IMR-90 (cell line): ENCODE data around the gene HLA-DQB1. TPM values are rescaled to one million over a fixed set of nuclear protein-coding genes. Genes with fewer than 3 reads are reported as not detected.

Source experiments
- ATAC-seq: fragments of 200-7000 bp; cut with Tn5 transposase; 2 replicates; pipeline ENCODE4 v1.9.1; 2020; ENCODE audit warnings: low read depth, mild to moderate bottlenecking, moderate library complexity
- BruUV-seq: library from RNA; stranded (reverse); fragments of 400-500 nt; replicated peaks from 2 replicates; lab custom pipeline; 2021; lab: Mats Ljungman, UMichigan
- CTCF ChIA-PET: fragments of 300-600 bp; formaldehyde crosslinking; extraction: SDS; loops from one replicate; lab custom pipeline; 2021; ENCODE audit warnings: antibody characterized with exemption; lab: Yijun Ruan, JAX
- POLR2A ChIA-PET: fragments of 300-600 bp; sonication (Branson Sonifier 250); formaldehyde crosslinking; loops from one replicate; lab custom pipeline; 2022; ENCODE audit warnings: antibody characterized with exemption; ENCODE audit not compliant: unreplicated experiment; lab: Charles Lee
- DNase-seq: peaks from one replicate; pipeline ENCODE4 v3.0.0; 2013
- H2AFZ ChIP-seq: replicated peaks from 2 replicates; pipeline ENCODE3; 2013; ENCODE audit warnings: low read length, mild to moderate bottlenecking; ENCODE audit not compliant: poor library complexity
- H2AK5ac ChIP-seq: 2 replicates; pipeline ENCODE4 v1.6.1; 2013; ENCODE audit warnings: low read depth, low read length, inconsistent platforms
- H2AK9ac ChIP-seq: replicated peaks from 2 replicates; pipeline ENCODE3; 2013; ENCODE audit warnings: mild to moderate bottlenecking, low read depth, low read length, moderate library complexity; ENCODE audit not compliant: poor library complexity
- H2BK120ac ChIP-seq: 2 replicates; pipeline ENCODE4 v1.6.1; 2013; ENCODE audit warnings: low read depth, low read length, inconsistent platforms
- H2BK15ac ChIP-seq: 3 replicates; pipeline ENCODE4 v1.6.1; 2013; ENCODE audit warnings: low read depth, low read length, inconsistent platforms
- H2BK20ac ChIP-seq: 2 replicates; pipeline ENCODE4 v1.6.1; 2013; ENCODE audit warnings: low read depth, mild to moderate bottlenecking, inconsistent platforms, low read length, moderate library complexity
- H2BK5ac ChIP-seq: 2 replicates; pipeline ENCODE4 v1.6.1; 2013; ENCODE audit warnings: mild to moderate bottlenecking, low read depth, low read length, inconsistent platforms; ENCODE audit not compliant: poor library complexity, severe bottlenecking
- H3K14ac ChIP-seq: replicated peaks from 2 replicates; pipeline ENCODE4 v1.6.1; 2013; ENCODE audit warnings: low read depth, low read length, inconsistent platforms
- H3K18ac ChIP-seq: 2 replicates; pipeline ENCODE4 v1.6.1; 2013; ENCODE audit warnings: low read depth, low read length, control low read depth
- H3K23ac ChIP-seq: 2 replicates; pipeline ENCODE4 v1.6.1; 2013; ENCODE audit warnings: low read depth, low read length, inconsistent platforms
- H3K27ac ChIP-seq: 2 replicates; pipeline ENCODE4 v1.5.1; 2013; ENCODE audit warnings: mild to moderate bottlenecking, control low read depth, low read length; ENCODE audit not compliant: insufficient read depth
- H3K27me3 ChIP-seq: 2 replicates; pipeline ENCODE4 v1.6.1; 2013; ENCODE audit warnings: low read length; ENCODE audit not compliant: control insufficient read depth, insufficient read depth
- H3K36me3 ChIP-seq: 2 replicates; pipeline ENCODE4 v1.6.1; 2013; ENCODE audit warnings: low read length, mixed read lengths; ENCODE audit not compliant: control insufficient read depth, insufficient read depth
- H3K4ac ChIP-seq: 2 replicates; pipeline ENCODE4 v1.6.1; 2013; ENCODE audit warnings: low read depth, low read length, inconsistent platforms
- H3K4me1 ChIP-seq: 2 replicates; pipeline ENCODE4 v1.6.1; 2013; ENCODE audit warnings: low read length, mixed read lengths; ENCODE audit not compliant: control insufficient read depth, insufficient read depth
- H3K4me2 ChIP-seq: 2 replicates; pipeline ENCODE4 v1.6.1; 2013; ENCODE audit warnings: low read depth, mild to moderate bottlenecking, control low read depth, low read length, moderate library complexity
- H3K4me3 ChIP-seq: 2 replicates; pipeline ENCODE4 v1.5.1; 2013; ENCODE audit warnings: low read depth, mild to moderate bottlenecking, control low read depth, low read length, moderate library complexity; ENCODE audit not compliant: insufficient read depth
- H3K56ac ChIP-seq: 2 replicates; pipeline ENCODE4 v1.6.1; 2013; ENCODE audit warnings: low read length, inconsistent platforms; ENCODE audit not compliant: insufficient read depth; ENCODE audit errors: extremely low read depth
- H3K79me1 ChIP-seq, 2 experiments: 2 replicates each; pipeline ENCODE4 v1.6.1; 2013; ENCODE audit warnings: low read length in 2 of 2, inconsistent platforms in 1 of 2, low read depth in 1 of 2
- H3K9ac ChIP-seq: 2 replicates; pipeline ENCODE4 v1.6.1; 2013; ENCODE audit warnings: low read depth, low read length, control low read depth
- H3K9me1 ChIP-seq: 2 replicates; pipeline ENCODE4 v1.6.1; 2013; ENCODE audit warnings: low read length, inconsistent platforms; ENCODE audit not compliant: insufficient read depth
- H3K9me3 ChIP-seq: 2 replicates; pipeline ENCODE4 v1.6.1; 2013; ENCODE audit warnings: low read length; ENCODE audit not compliant: control insufficient read depth, insufficient read depth
- H4K20me1 ChIP-seq: 2 replicates; pipeline ENCODE4 v1.6.1; 2013; ENCODE audit warnings: low read length, inconsistent platforms; ENCODE audit not compliant: insufficient read depth
- H4K5ac ChIP-seq: 2 replicates; pipeline ENCODE4 v1.6.1; 2013; ENCODE audit warnings: mild to moderate bottlenecking, low read depth, low read length, control low read depth
- H4K8ac ChIP-seq, 2 experiments: 2 replicates each; pipeline ENCODE4 v1.6.1; 2013; ENCODE audit warnings: low read depth in 2 of 2, low read length in 2 of 2, control low read depth in 1 of 2, inconsistent platforms in 1 of 2
- H4K91ac ChIP-seq: 2 replicates; pipeline ENCODE4 v1.6.1; 2013; ENCODE audit warnings: low read depth, low read length, inconsistent platforms; ENCODE audit not compliant: insufficient read depth
- BHLHE40 ChIP-seq: fragments of 150-350 bp; IDR thresholded peaks from 2 replicates; pipeline ENCODE4 v1.6.1; 2016; ENCODE audit warnings: mild to moderate bottlenecking, low read depth, low read length
- CEBPB ChIP-seq: IDR thresholded peaks from 2 replicates; pipeline ENCODE4 v1.6.1; 2012; ENCODE audit warnings: low read depth, low read length, improper control_type of control experiment
- CHD1 ChIP-seq: IDR thresholded peaks from 2 replicates; pipeline ENCODE4 v1.6.1; 2012; ENCODE audit warnings: low read depth, low read length, improper control_type of control experiment
- CTCF ChIP-seq: conservative IDR thresholded peaks from 2 replicates; pipeline ENCODE4 v1.5.1; 2012; ENCODE audit warnings: mild to moderate bottlenecking, low read depth, low read length, improper control_type of control experiment
- ELK1 ChIP-seq: fragments of 150-350 bp; IDR thresholded peaks from 2 replicates; pipeline ENCODE4 v1.6.1; 2016; ENCODE audit warnings: low read depth, mild to moderate bottlenecking, low read length, moderate library complexity, borderline replicate concordance
- FOS ChIP-seq: fragments of 150-350 bp; IDR thresholded peaks from 2 replicates; pipeline ENCODE4 v1.6.1; 2016; ENCODE audit warnings: low read depth, low read length
- MAFK ChIP-seq: IDR thresholded peaks from 2 replicates; pipeline ENCODE4 v1.6.1; 2012; ENCODE audit warnings: low read depth, low read length, improper control_type of control experiment
- MAZ ChIP-seq: IDR thresholded peaks from 2 replicates; pipeline ENCODE4 v1.6.1; 2012; ENCODE audit warnings: low read depth, mild to moderate bottlenecking, low read length, improper control_type of control experiment, moderate library complexity, borderline replicate concordance
- MXI1 ChIP-seq: IDR thresholded peaks from 2 replicates; pipeline ENCODE4 v1.6.1; 2012; ENCODE audit warnings: low read depth, mild to moderate bottlenecking, low read length, moderate library complexity, borderline replicate concordance
- NFE2L2 ChIP-seq: fragments of 150-350 bp; IDR thresholded peaks from 2 replicates; pipeline ENCODE4 v1.6.1; 2016; ENCODE audit warnings: low read depth, mild to moderate bottlenecking, low read length
- POLR2A ChIP-seq: IDR thresholded peaks from 2 replicates; pipeline ENCODE4 v1.6.1; 2012; ENCODE audit warnings: mild to moderate bottlenecking, low read depth, low read length
- RAD21 ChIP-seq: IDR thresholded peaks from 2 replicates; pipeline ENCODE4 v1.6.1; 2012; ENCODE audit warnings: low read length, improper control_type of control experiment
- RCOR1 ChIP-seq: IDR thresholded peaks from 2 replicates; pipeline ENCODE4 v1.6.1; 2012; ENCODE audit warnings: mild to moderate bottlenecking, low read length, improper control_type of control experiment; ENCODE audit not compliant: insufficient replicate concordance
- RFX5 ChIP-seq: IDR thresholded peaks from 2 replicates; pipeline ENCODE4 v1.8.0; 2012; ENCODE audit warnings: low read depth, mild to moderate bottlenecking, low read length, moderate library complexity
- SMC3 ChIP-seq: fragments of 150-350 bp; IDR thresholded peaks from 2 replicates; pipeline ENCODE4 v1.6.1; 2016; ENCODE audit warnings: low read depth, mild to moderate bottlenecking, antibody characterized with exemption, low read length, moderate library complexity
- USF2 ChIP-seq: fragments of 150-350 bp; IDR thresholded peaks from 2 replicates; pipeline ENCODE4 v1.6.1; 2017; ENCODE audit warnings: mild to moderate bottlenecking, antibody characterized with exemption, low read length, low read depth
- WGBS, 2 experiments: methylation state at CpG; one replicate each; pipeline versions ENCODE4 v1.1.5 to v1.1.7; 2013; ENCODE audit warnings: missing lambda C conversion rate in 2 of 2; ENCODE audit not compliant: insufficient read length in 1 of 2; ENCODE audit errors: extremely low coverage in 2 of 2; 5-methylcytosine and 5-hydroxymethylcytosine counted together
- dilution Hi-C: fragments of 300-500 bp; cut with HindIII; formaldehyde crosslinking; loops from one replicate; pipeline ENCODE4 v1.14.3; 2018; ENCODE audit warnings: low sequenced_read_pairs; ENCODE audit not compliant: unreplicated experiment
- in situ Hi-C: fragments of 300-500 bp; cut with MboI; formaldehyde crosslinking; loops from 3 replicates; pipeline ENCODE4 v1.14.3; 2019; ENCODE audit warnings: low sequenced_read_pairs, inconsistent platforms, mixed read lengths
- intact Hi-C: fragments of 100-400 bp; cut with micrococcal nuclease; formaldehyde crosslinking; loops from 2 replicates; pipeline ENCODE4 v1.10.0; 2022
- polyA plus RNA-seq, 3 experiments: library from polyadenylated mRNA; depleted of rRNA; stranded (reverse); fragments of >200 nt; gene quantifications; 2 replicates each; pipeline ENCODE4 v1.2.3, GENCODE V29; 2012; ENCODE audit warnings: low replicate concordance in 1 of 3
- total RNA-seq: library from RNA; depleted of rRNA; stranded (reverse); fragments of >200 nt; gene quantifications from 2 replicates; pipeline ENCODE4 v1.2.3, GENCODE V29; 2012

Gene HLA-DQB1
- total and polyA plus RNA-seq, 2 of the 4 experiments (the other 2 are of a cell fraction), result not detected

- no peak overlapping the region for H3K14ac ChIP-seq
- no peak for TF ChIP-seq SMC3
- TF ChIP-seq MXI1, result no peak
- TF ChIP-seq USF2, result no peak
- TF ChIP-seq MAFK, result no peak
- no peak for TF ChIP-seq CHD1
- no peak for TF ChIP-seq ELK1
- no peak for TF ChIP-seq RAD21
- TF ChIP-seq CEBPB, result no peak
- TF ChIP-seq BHLHE40, result no peak
- TF ChIP-seq RCOR1, result no peak
- no peak for TF ChIP-seq POLR2A
- no peak for TF ChIP-seq CTCF
- TF ChIP-seq NFE2L2, result no peak
- TF ChIP-seq RFX5, result no peak
- no peak for TF ChIP-seq FOS
- no peak for TF ChIP-seq MAZ
- H4K20me1 ChIP-seq, result no peaks in the 10 kb centered on the region
- H4K8ac ChIP-seq, result no peak overlapping the region
- H4K91ac ChIP-seq, result no peak overlapping the region
- BruUV-seq, result no TSS peak
- intact Hi-C loops, result no loop called here
- H3K23ac ChIP-seq, result no peak overlapping the region
- dilution Hi-C loops, result no loop called here
- H2AFZ ChIP-seq, result no peak overlapping the region
- no peak overlapping the region for H2BK15ac ChIP-seq
- H3K56ac ChIP-seq, result no peak overlapping the region
- no peak overlapping the region for H2BK120ac ChIP-seq
- H4K5ac ChIP-seq, result no peak overlapping the region
- ChIA-PET CTCF (no interaction called here), POLR2A (no interaction called here)
- H3K4me3 ChIP-seq, result no peak overlapping the region
- H3K4me1 ChIP-seq, result no peaks in the 10 kb centered on the region
- H3K4me2 ChIP-seq, result no peak overlapping the region
- ATAC-seq (no peak), DNase-seq (no peak)
- no peaks in the 10 kb centered on the region for H3K27me3 ChIP-seq
- no peaks in the 10 kb centered on the region for H3K9me3 ChIP-seq
- no peak overlapping the region for H3K27ac ChIP-seq
- no peak overlapping the region for H2AK9ac ChIP-seq
- in situ Hi-C loops, result no loop called here
- no peak overlapping the region for H2AK5ac ChIP-seq
- no peaks in the 10 kb centered on the region for H3K79me1 ChIP-seq
- H3K4ac ChIP-seq, result no peak overlapping the region
- no peak overlapping the region for H2BK20ac ChIP-seq
- no CpG with 5 or more reads among the region's 3 CpGs for WGBS, 2 experiments
- H3K18ac ChIP-seq, result no peak overlapping the region
- H2BK5ac ChIP-seq, result no peak overlapping the region
- no peaks in the 10 kb centered on the region for H3K36me3 ChIP-seq
- H3K9ac ChIP-seq, result no peak overlapping the region
- no peaks in the 10 kb centered on the region for H3K9me1 ChIP-seq
Observed at GRCh38 chr6:32624565-32624964, 41.9 kb downstream of the HLA-DQB1 start.
